Suprapubic skin (tissue), 4 donors: ENCODE data around the gene TDO2. TPM values are rescaled to one million over a fixed set of nuclear protein-coding genes. Genes with fewer than 3 reads are reported as not detected.
"Not testable (repeated sequence)": the region's sequence is repeated elsewhere in the genome, so short reads cannot be mapped to it uniquely, and the experiment has no call there.

Experiments used
- DNase-seq, 2 donors: peaks; one replicate each; pipeline ENCODE4 v3.0.0-alpha.2; 2019; ENCODE audit warnings: low spot score in 2 of 2
- H3K27ac ChIP-seq: fragments of 200-600 bp; sonication (generic); one replicate; pipeline ENCODE4 v1.5.1; 2019
- H3K27me3 ChIP-seq: fragments of 200-600 bp; sonication (generic); one replicate; pipeline ENCODE4 v1.5.1; 2019
- H3K36me3 ChIP-seq: fragments of 200-600 bp; sonication (generic); one replicate; pipeline ENCODE4 v1.5.1; 2019
- H3K4me1 ChIP-seq: fragments of 200-600 bp; sonication (generic); one replicate; pipeline ENCODE4 v1.5.1; 2019
- H3K4me3 ChIP-seq: fragments of 200-600 bp; sonication (generic); one replicate; pipeline ENCODE4 v1.5.1; 2019; ENCODE audit warnings: mild to moderate bottlenecking
- H3K9me3 ChIP-seq: fragments of 200-600 bp; sonication (generic); one replicate; pipeline ENCODE4 v1.5.1; 2019
- EP300 ChIP-seq: sonication (generic); formaldehyde crosslinking; IDR thresholded peaks from one replicate; pipeline ENCODE4 v1.6.1; 2017; ENCODE audit warnings: antibody characterized with exemption
- POLR2A ChIP-seq, 2 donors: fragments of 450-650 bp; IDR thresholded peaks; one replicate each; pipeline ENCODE4 v1.6.1; 2017; ENCODE audit warnings: antibody characterized with exemption in 2 of 2, mild to moderate bottlenecking in 2 of 2, moderate library complexity in 2 of 2
- POLR2AphosphoS5 ChIP-seq, 3 donors: sonication (generic); formaldehyde crosslinking; IDR thresholded peaks; one replicate each; pipeline ENCODE4 v1.6.1; 2017; ENCODE audit warnings: antibody characterized with exemption in 3 of 3
- WGBS: methylation state at CpG from one replicate; pipeline ENCODE4 v1.1.5; 2018; 5-methylcytosine and 5-hydroxymethylcytosine counted together
- total RNA-seq, 4 donors: library from RNA; depleted of rRNA; stranded (reverse); fragments of >200 nt; gene quantifications; one replicate each; pipeline ENCODE4 v1.1.0, GENCODE V29; 2016
- TF ChIP-seq, protein P1 (sequence below), 2 donors: fragments of 200-600 bp in 1 of 2; fragments of 450-650 bp in 1 of 2; sonication (generic) in 1 of 2; IDR thresholded peaks; one replicate each; pipeline ENCODE4 v1.5.1; 2016 to 2019; ENCODE audit warnings: antibody characterized with exemption in 2 of 2, mild to moderate bottlenecking in 1 of 2, moderate library complexity in 1 of 2

Gene TDO2
- total RNA-seq, 4 donors from 2014 or later = 2.3 TPM; not detected in 3

DNA sequence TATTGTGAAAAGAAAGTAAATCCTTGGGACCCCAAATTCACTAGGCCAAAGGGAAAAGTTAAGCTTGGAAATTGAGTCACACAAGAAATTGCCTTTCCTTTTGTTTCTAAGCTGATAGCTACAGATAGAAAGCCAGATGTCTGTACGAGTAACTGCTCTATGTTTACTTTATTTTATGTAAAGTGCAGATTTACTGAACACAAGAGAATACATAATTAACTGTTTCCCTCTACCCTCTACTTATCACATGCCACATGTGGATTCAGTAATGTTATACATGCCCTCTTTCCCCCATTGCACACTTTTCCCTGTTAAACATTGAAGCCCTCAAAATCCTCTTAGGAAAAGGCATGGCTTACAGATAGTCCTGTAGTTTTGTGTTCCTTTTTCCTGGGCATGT, 16.5 kb upstream of the TDO2 start:
- Histone ChIP-seq H3K36me3 (no peaks in the 10 kb centered on the region), H3K4me1 (no peaks in the 10 kb centered on the region), H3K27me3 (no peaks in the 10 kb centered on the region), H3K4me3 (no peak overlapping the region), H3K9me3 (no peaks in the 10 kb centered on the region), H3K27ac (no peak overlapping the region)
- no peak for TF ChIP-seq POLR2A (IDR thresholded peaks at IDR 0.05)
- TF ChIP-seq EP300 = no peak
- TF ChIP-seq POLR2AphosphoS5 (IDR thresholded peaks at IDR 0.05) = no peak
- TF ChIP-seq, protein P1, sequence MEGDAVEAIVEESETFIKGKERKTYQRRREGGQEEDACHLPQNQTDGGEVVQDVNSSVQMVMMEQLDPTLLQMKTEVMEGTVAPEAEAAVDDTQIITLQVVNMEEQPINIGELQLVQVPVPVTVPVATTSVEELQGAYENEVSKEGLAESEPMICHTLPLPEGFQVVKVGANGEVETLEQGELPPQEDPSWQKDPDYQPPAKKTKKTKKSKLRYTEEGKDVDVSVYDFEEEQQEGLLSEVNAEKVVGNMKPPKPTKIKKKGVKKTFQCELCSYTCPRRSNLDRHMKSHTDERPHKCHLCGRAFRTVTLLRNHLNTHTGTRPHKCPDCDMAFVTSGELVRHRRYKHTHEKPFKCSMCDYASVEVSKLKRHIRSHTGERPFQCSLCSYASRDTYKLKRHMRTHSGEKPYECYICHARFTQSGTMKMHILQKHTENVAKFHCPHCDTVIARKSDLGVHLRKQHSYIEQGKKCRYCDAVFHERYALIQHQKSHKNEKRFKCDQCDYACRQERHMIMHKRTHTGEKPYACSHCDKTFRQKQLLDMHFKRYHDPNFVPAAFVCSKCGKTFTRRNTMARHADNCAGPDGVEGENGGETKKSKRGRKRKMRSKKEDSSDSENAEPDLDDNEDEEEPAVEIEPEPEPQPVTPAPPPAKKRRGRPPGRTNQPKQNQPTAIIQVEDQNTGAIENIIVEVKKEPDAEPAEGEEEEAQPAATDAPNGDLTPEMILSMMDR (IDR thresholded peaks at IDR 0.05) = no peak
- WGBS = 63% methylated on average over 1 of the region's 1 CpG
- DNase-seq = no peak

DNA sequence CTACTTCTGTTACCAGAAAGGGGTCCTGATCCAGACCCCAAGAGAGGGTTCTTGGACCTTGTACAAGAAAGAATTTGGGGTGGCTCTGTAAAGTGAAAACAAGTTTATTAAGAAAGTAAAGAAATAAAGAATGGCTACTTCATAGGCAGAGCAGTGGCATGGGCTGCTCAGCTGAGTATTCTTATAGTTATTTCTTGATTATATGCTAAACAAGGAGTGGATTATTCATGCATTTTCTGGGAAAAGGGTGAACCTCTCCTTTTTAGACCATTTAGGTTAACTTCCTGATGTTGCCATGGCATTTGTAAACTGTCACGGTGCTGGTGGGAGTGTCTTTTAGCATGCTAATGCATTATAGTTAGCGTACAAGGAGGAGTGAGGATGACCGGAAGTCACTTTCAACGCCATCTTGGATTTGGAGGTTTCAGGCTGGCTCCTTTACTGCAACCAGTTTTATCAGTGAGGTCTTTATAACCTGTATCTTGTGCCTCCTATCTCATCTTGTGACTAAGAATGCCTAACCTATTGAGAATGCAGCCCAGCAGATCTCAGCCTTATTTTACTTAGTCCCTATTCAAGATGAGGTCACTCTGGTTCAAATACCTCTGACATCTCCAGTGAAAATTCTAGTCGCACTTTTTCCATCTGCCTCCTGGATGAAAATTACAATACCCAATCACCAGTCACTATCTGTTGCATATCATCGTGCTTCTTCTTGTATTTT, 15.5 kb upstream of the TDO2 start:
- DNase-seq = no peak
- WGBS = 74% methylated on average over 5 of the region's 6 CpGs
- no peaks in the 10 kb centered on the region for H3K4me1 ChIP-seq
- TF ChIP-seq EP300 = no peak
- TF ChIP-seq, protein P1 (IDR thresholded peaks at IDR 0.05) = no peak
- TF ChIP-seq POLR2A (IDR thresholded peaks at IDR 0.05) = no peak
- TF ChIP-seq POLR2AphosphoS5 (IDR thresholded peaks at IDR 0.05) = no peak
- no peaks in the 10 kb centered on the region for H3K36me3 ChIP-seq
- no peaks in the 10 kb centered on the region for H3K27me3 ChIP-seq
- H3K9me3 ChIP-seq = no peaks in the 10 kb centered on the region
- H3K4me3 ChIP-seq = no peak overlapping the region
- no peak overlapping the region for H3K27ac ChIP-seq

DNA sequence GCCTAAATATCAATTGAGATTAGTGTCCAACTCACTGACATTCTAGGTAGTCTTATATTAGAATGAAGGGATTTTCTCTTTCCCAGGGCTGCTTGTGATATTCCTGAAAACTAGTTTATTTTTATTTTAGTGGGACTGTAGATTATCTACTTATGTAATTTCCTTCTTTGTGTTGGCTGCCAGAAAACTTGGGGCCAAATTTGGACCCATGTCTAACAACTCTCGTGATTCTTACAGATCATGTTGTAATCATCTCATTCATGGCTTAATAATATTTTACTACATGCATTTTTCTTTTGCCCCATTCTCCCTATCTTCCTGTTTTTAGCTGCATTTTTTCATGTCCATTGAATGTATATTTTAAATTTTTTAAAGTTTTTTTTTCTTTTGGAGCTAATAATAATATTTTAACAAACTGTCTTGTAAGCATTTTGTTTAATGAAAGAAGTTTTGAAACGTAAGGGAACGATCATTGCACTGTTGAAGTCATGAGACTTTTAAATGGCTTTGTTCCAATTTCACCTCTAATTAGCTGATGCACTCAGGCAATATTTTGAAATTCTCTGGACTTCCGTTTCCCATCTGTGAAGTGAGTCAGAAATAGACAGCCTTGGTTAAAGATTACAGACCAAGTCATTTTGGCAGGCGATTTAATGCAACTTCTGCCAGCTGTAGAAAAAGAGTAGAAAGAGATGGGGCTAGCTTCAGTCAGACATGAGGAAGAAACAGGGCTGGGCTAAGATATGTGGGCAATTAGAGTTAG, 14.3 kb upstream of the TDO2 start:
- TF ChIP-seq EP300 (no peak), POLR2A (IDR thresholded peaks at IDR 0.05) (no peak), POLR2AphosphoS5 (IDR thresholded peaks at IDR 0.05) (no peak)
- TF ChIP-seq, protein P1 (IDR thresholded peaks at IDR 0.05) = no peak
- no peak overlapping the region for H3K4me3 ChIP-seq
- no peaks in the 10 kb centered on the region for H3K9me3 ChIP-seq
- H3K4me1 ChIP-seq = no peaks in the 10 kb centered on the region
- H3K27me3 ChIP-seq = no peaks in the 10 kb centered on the region
- no peak for DNase-seq
- WGBS = 19% methylated on average over 5 of the region's 5 CpGs
- no peak overlapping the region for H3K27ac ChIP-seq
- H3K36me3 ChIP-seq = no peaks in the 10 kb centered on the region

DNA sequence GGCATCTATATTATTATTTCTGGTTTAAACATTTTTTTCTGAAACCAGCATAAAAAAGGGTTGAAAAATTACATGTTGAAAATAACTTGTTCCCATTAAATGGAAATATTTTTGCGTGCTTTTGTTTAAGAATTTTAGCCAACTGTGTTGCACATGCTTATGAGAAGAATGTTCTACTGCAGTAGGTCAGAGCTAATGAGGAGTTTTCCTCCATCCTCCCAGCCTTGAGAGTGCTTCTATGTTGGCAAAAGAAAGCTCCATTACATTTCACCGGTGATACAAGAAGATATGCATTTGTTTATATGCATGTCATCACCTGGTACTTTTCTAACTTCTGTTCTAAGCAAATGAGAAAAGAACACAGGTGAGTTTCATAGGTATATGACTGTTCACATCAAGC, 13.6 kb upstream of the TDO2 start:
- no peak for DNase-seq
- H3K9me3 ChIP-seq = no peaks in the 10 kb centered on the region
- H3K4me1 ChIP-seq = no peaks in the 10 kb centered on the region
- TF ChIP-seq EP300 (no peak), POLR2A (IDR thresholded peaks at IDR 0.05) (no peak), POLR2AphosphoS5 (IDR thresholded peaks at IDR 0.05) (no peak)
- TF ChIP-seq, protein P1 (IDR thresholded peaks at IDR 0.05) = no peak
- WGBS = 76% methylated on average over 2 of the region's 2 CpGs
- H3K4me3 ChIP-seq = no peak overlapping the region
- H3K27ac ChIP-seq = no peak overlapping the region
- no peaks in the 10 kb centered on the region for H3K27me3 ChIP-seq
- H3K36me3 ChIP-seq = no peaks in the 10 kb centered on the region

DNA sequence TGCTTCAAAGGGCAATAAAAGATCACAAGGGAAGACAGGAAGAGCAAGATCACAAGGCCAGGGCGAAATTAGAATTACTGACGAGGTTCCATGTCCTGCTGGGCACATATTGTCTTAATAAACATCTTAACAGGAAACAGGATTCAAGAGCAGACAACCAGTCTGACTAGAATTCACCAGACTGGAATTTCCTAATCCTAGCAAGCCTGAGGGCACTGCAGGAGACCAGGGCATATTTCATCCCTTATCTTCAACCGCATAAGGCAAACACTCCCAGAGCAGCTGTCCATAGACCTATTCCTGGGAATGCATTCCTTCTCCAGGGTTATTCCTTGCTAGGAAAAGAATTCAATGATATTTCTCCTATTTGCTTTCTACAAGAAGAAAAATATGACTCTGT, 12.4 kb upstream of the TDO2 start:
- Histone ChIP-seq H3K36me3 (no peaks in the 10 kb centered on the region), H3K27me3 (no peaks in the 10 kb centered on the region), H3K4me1 (no peaks in the 10 kb centered on the region), H3K9me3 (no peaks in the 10 kb centered on the region), H3K4me3 (no peak overlapping the region), H3K27ac (no peak overlapping the region)
- no peak for DNase-seq
- TF ChIP-seq EP300 (no peak), POLR2A (IDR thresholded peaks at IDR 0.05) (no peak), POLR2AphosphoS5 (IDR thresholded peaks at IDR 0.05) (no peak)
- TF ChIP-seq, protein P1 (IDR thresholded peaks at IDR 0.05) = no peak
- 32% methylated on average over 3 of the region's 3 CpGs for WGBS

DNA sequence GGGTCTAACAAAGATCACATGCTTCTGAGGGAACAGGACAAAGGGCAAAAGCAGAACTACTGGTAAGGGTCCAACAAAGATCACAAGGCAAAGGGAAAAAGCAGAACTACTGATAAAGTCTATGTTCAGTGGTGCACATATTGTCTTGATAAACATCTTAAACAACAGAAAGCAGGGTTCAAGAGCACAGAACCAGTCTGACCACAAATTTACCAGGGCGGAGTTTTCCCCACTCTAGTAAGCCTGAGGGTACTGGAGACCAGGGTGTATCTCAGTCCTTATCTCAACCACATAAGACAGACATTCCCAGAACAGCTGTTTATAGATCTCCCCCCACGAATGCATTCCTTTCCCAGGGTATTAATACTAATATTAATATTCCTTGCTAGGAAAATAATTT, 5.1 kb upstream of the TDO2 start:
- not testable (repeated sequence) for H3K9me3 ChIP-seq, H3K4me1 ChIP-seq, DNase-seq, H3K27ac ChIP-seq, H3K36me3 ChIP-seq, H3K4me3 ChIP-seq, H3K27me3 ChIP-seq
- 80% methylated on average over 2 of the region's 2 CpGs for WGBS
